GM12878 (cell line): ENCODE measurements around the gene SMOC1. TPM values are rescaled to one million over a fixed set of nuclear protein-coding genes. Genes with fewer than 3 reads are reported as not detected.

Experiments
- ATAC-seq: fragments of 200-7000 bp; cut with Tn5 transposase; 3 replicates; pipeline ENCODE4 v1.9.1; 2020; ENCODE audit warnings: mild to moderate bottlenecking, moderate library complexity
- BruUV-seq: library from RNA; stranded (reverse); fragments of 400-500 nt; replicated peaks from 2 replicates; lab custom pipeline; 2021; lab: Mats Ljungman, UMichigan
- CTCF ChIA-PET: fragments of 300-600 bp; sonication (Branson Sonifier 250); formaldehyde crosslinking; extraction: SDS; loops from one replicate; lab custom pipeline; 2021; ENCODE audit warnings: inconsistent platforms; lab: Yijun Ruan, JAX
- POLR2A ChIA-PET: fragments of 350-600 bp; formaldehyde crosslinking; extraction: SDS; loops from one replicate; lab custom pipeline; 2021; ENCODE audit warnings: inconsistent platforms; lab: Charles Lee
- RAD21 ChIA-PET: fragments of 300-600 bp; sonication (Branson Sonifier 250); formaldehyde crosslinking; loops from one replicate; lab custom pipeline; 2023; ENCODE audit warnings: antibody characterized with exemption; ENCODE audit not compliant: unreplicated experiment; lab: Charles Lee
- SMC1A ChIA-PET: fragments of 300-600 bp; sonication (Branson Sonifier 250); formaldehyde crosslinking; loops from one replicate; lab custom pipeline; 2023; ENCODE audit not compliant: unreplicated experiment, uncharacterized antibody; lab: Charles Lee
- DNase-seq: peaks from one replicate; pipeline ENCODE4 v3.0.0-alpha.2; 2011; ENCODE audit warnings: low read depth, low spot score
- FAIRE-seq: peaks from 3 replicates; lab custom pipeline; 2011; peaks lifted over from hg19 to GRCh38; lab: Jason Lieb, UNC
- H2AFZ ChIP-seq: 2 replicates; pipeline ENCODE4 v1.6.0; 2011; ENCODE audit warnings: low read depth, low read length, control low read depth; ENCODE audit not compliant: control insufficient read depth
- H3K27ac ChIP-seq: 2 replicates; pipeline ENCODE4 v1.5.1; 2011; ENCODE audit warnings: control low read depth; ENCODE audit not compliant: control insufficient read depth, insufficient read depth
- H3K27me3 ChIP-seq, 2 experiments: replicated peaks in 1 of 2; 2 replicates each; pipeline versions ENCODE4 v1.6.0 to v1.6.1; 2011; ENCODE audit warnings: low read length in 1 of 2; ENCODE audit not compliant: control insufficient read depth in 2 of 2, insufficient read depth in 2 of 2
- H3K36me3 ChIP-seq, 2 experiments: 2 replicates each; pipeline ENCODE4 v1.5.1; 2011; ENCODE audit warnings: low read length in 1 of 2; ENCODE audit not compliant: control insufficient read depth in 2 of 2, insufficient read depth in 2 of 2
- H3K4me1 ChIP-seq: 2 replicates; pipeline ENCODE4 v1.6.1; 2011; ENCODE audit warnings: mild to moderate bottlenecking, low read length, moderate library complexity, mixed read lengths; ENCODE audit not compliant: control insufficient read depth, insufficient read depth
- H3K4me2 ChIP-seq: 2 replicates; pipeline ENCODE4 v1.6.0; 2011; ENCODE audit warnings: control low read depth; ENCODE audit not compliant: control insufficient read depth, insufficient read depth
- H3K4me3 ChIP-seq: fragments of 200-600 bp; sonication (generic); 2 replicates; pipeline ENCODE4 v1.5.1; 2016
- H3K79me2 ChIP-seq: 2 replicates; pipeline ENCODE4 v1.6.0; 2011; ENCODE audit warnings: low read length; ENCODE audit not compliant: control insufficient read depth, insufficient read depth
- H3K9ac ChIP-seq: 2 replicates; pipeline ENCODE4 v1.8.0; 2011; ENCODE audit warnings: low read length, control low read depth, mixed read lengths; ENCODE audit not compliant: control insufficient read depth, insufficient read depth
- H3K9me3 ChIP-seq: replicated peaks from 3 replicates; pipeline ENCODE4 v1.5.1; 2011; ENCODE audit warnings: mild to moderate bottlenecking, low read length; ENCODE audit not compliant: control insufficient read depth, insufficient read depth
- H4K20me1 ChIP-seq: 2 replicates; pipeline ENCODE4 v1.6.0; 2011; ENCODE audit not compliant: control insufficient read depth, insufficient read depth
- BHLHE40 ChIP-seq, 2 experiments: fragments of 450-650 bp in 1 of 2; IDR thresholded peaks; 2 replicates each; pipeline ENCODE4 v1.6.1; 2011 to 2017; ENCODE audit warnings: low read depth in 2 of 2, borderline replicate concordance in 1 of 2, improper control_type of control experiment in 1 of 2, low read length in 1 of 2, mild to moderate bottlenecking in 1 of 2
- ETV6 ChIP-seq, 2 experiments: fragments of 450-650 bp in 1 of 2; IDR thresholded peaks in 1 of 2; conservative IDR thresholded peaks in 1 of 2; 2 replicates each; pipeline ENCODE4 v1.6.1; 2014; ENCODE audit warnings: antibody characterized with exemption in 1 of 2, borderline replicate concordance in 1 of 2, low read depth in 1 of 2, mild to moderate bottlenecking in 1 of 2, moderate library complexity in 1 of 2
- FOS ChIP-seq: IDR thresholded peaks from 3 replicates; pipeline ENCODE4 v1.6.1; 2011; ENCODE audit warnings: borderline replicate concordance; ENCODE audit not compliant: insufficient read length; ENCODE audit errors: extremely low read depth
- NR2F1 ChIP-seq: fragments of 450-650 bp; conservative IDR thresholded peaks from 2 replicates; pipeline ENCODE4 v1.6.1; 2017; ENCODE audit warnings: mild to moderate bottlenecking
- POU2F2 ChIP-seq: IDR thresholded peaks from 3 replicates; pipeline ENCODE4 v1.6.1; 2011; ENCODE audit warnings: low read depth, mild to moderate bottlenecking, low read length, borderline replicate concordance
- SUPT20H ChIP-seq: IDR thresholded peaks from 2 replicates; pipeline ENCODE4 v1.6.1; 2011; ENCODE audit warnings: low read depth, mild to moderate bottlenecking, low read length, moderate library complexity, borderline replicate concordance; ENCODE audit not compliant: control insufficient read depth
- TCF12 ChIP-seq: IDR thresholded peaks from 2 replicates; pipeline ENCODE4 v1.6.1; 2011; ENCODE audit warnings: low read depth, mild to moderate bottlenecking, low read length
- ZNF24 ChIP-seq: fragments of 450-650 bp; IDR thresholded peaks from 2 replicates; pipeline ENCODE4 v1.6.1; 2017; ENCODE audit warnings: antibody characterized with exemption, mild to moderate bottlenecking
- WGBS: methylation state at CpG from one replicate; pipeline ENCODE4 v1.1.6; 2016; ENCODE audit warnings: low lambda C conversion rate; ENCODE audit not compliant: insufficient replicate concordance, insufficient coverage; ENCODE audit errors: missing lambda C conversion rate; 5-methylcytosine and 5-hydroxymethylcytosine counted together
- in situ Hi-C: fragments of 300-500 bp; cut with MboI; formaldehyde crosslinking; loops from 9 replicates; pipeline ENCODE4 v1.14.3; 2018; ENCODE audit warnings: mixed read lengths
- intact Hi-C: fragments of 100-400 bp; cut with micrococcal nuclease; formaldehyde crosslinking; loops from one replicate; pipeline ENCODE4 v1.14.2; 2022; ENCODE audit not compliant: unreplicated experiment
- polyA plus RNA-seq, 11 experiments: library from polyadenylated mRNA; depleted of rRNA in 4 of 11; unstranded in 6 of 11; stranded (reverse) in 5 of 11; fragments of >200 nt; fragmentation: Nextera tagmentation in 4 of 11; fragmentation: Illumina TruSeq in 1 of 11; extraction: Ambion mirVana in 4 of 11; extraction: Trizol in 1 of 11; gene quantifications; 1 replicate in 1 of 11; 2 replicates in 10 of 11; pipeline versions ENCODE4 v1.2.1 to v1.2.3, GENCODE V29; 2011 to 2016; ENCODE audit warnings: inconsistent platforms in 2 of 11, missing spikeins in 2 of 11, low read depth in 1 of 11
- total RNA-seq, 4 experiments: library from RNA; depleted of rRNA in 3 of 4; stranded (reverse); fragments of >200 nt in 3 of 4; fragmentation: Illumina TruSeq in 1 of 4; extraction: Trizol in 1 of 4; gene quantifications; 2 replicates each; pipeline versions ENCODE4 v1.2.1 to v1.2.3, GENCODE V29; 2013 to 2021
- TF ChIP-seq, protein P1 (sequence below): IDR thresholded peaks from 2 replicates; pipeline ENCODE4 v1.6.1; 2011; ENCODE audit warnings: low read depth, mild to moderate bottlenecking, low read length, moderate library complexity, borderline replicate concordance; ENCODE audit errors: extremely low read depth

Gene SMOC1
- total and polyA plus RNA-seq, 10 of the 15 experiments (the other 5 are each of a cell fraction or from before 2014, with no cell fraction given) = 0.03 to 0.26 (median 0.14) TPM; not detected in 7

DNA sequence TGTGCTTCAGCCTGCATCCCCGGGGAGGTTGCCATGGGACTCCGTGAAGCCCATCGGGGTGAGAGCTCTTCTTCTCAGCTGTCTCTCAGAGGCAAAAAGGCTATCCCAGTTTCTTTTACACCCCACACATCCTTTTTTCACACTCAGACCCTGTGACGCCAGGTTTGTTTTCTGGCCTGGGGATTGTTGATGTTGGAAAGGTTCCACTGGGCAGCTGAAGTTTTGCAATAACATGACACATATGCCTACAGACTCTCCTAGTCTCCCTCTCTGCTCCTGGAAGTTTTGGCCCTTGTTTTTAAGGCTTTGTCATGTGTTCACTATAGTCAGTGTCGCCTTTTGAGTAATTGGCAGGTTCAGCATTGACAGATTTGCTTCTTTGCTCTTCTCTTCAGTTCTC lies 118.6 kb downstream of the SMOC1 start (continued):
- TF ChIP-seq SUPT20H (no peak), ETV6 (conservative IDR thresholded peaks at IDR 0.05 in 1 of 2, IDR thresholded peaks at IDR 0.05 in 1 of 2; ENCODE audit: borderline replicate concordance in 1 of 2, low read depth in 1 of 2) (no peak)

DNA sequence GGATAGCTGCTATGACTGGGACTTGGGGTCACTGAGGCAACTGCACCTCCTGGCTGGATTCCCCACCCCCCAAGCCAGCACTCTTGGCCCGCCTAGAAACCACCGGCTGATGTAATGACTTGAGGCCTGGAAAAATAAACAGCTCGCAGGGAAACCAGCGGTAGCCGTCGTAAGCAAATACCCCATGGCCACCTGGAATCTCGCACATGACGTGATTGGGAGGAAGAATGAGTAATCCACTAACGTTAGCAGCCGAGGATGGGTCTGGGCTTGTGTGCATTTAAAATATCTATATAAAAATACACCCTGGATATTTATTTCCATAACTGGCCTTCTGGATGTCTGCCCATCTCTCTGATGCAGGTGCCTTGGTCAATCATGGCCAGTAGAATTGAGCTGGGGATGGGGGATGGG lies 120.1 kb downstream of the SMOC1 start:
- RAD21 ChIA-PET = no interaction called here
- no peak for TF ChIP-seq TCF12
- TF ChIP-seq, protein P1, sequence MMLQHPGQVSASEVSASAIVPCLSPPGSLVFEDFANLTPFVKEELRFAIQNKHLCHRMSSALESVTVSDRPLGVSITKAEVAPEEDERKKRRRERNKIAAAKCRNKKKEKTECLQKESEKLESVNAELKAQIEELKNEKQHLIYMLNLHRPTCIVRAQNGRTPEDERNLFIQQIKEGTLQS = no peak
- TF ChIP-seq POU2F2 = no peak
- TF ChIP-seq ZNF24 = no peak
- TF ChIP-seq BHLHE40 (IDR thresholded peaks at IDR 0.05; ENCODE audit: borderline replicate concordance in 1 of 2, low read depth in 2 of 2, low read length in 1 of 2) = no peak
- TF ChIP-seq FOS = no peak
- TF ChIP-seq NR2F1 = no peak
- CTCF ChIA-PET = interaction anchor here (1.0 kb wide), 1 partner anchor 11 kb away, joined by 3 read pairs; no protein-coding TSS in a partner anchor
- H3K4me2 ChIP-seq = no peak overlapping the region; the same call in 1 of the 2 replicates
- WGBS = 90% methylated on average over 10 of the region's 10 CpGs
- H3K4me1 ChIP-seq = peaks cover 11% of the 10 kb centered on the region
- no peak overlapping the region for H3K9ac ChIP-seq
- SMC1A ChIA-PET = no interaction called here
- no peaks in the 10 kb centered on the region for H3K27me3 ChIP-seq
- no peaks in the 10 kb centered on the region for H4K20me1 ChIP-seq
- H3K79me2 ChIP-seq = no peaks in the 10 kb centered on the region
- H2AFZ ChIP-seq = no peak overlapping the region
- no peak overlapping the region for H3K27ac ChIP-seq
- H3K4me3 ChIP-seq = no peak overlapping the region
- BruUV-seq = no TSS peak
- no peaks in the 10 kb centered on the region for H3K36me3 ChIP-seq
- no peak for ATAC-seq
- DNase-seq = no peak
- in situ Hi-C loops = no loop called here
- POLR2A ChIA-PET = no interaction called here
- intact Hi-C loops = no loop called here
- H3K9me3 ChIP-seq = no peaks in the 10 kb centered on the region
- FAIRE-seq = no peak
